KG1 (cell line): ENCODE measurements around the gene GRAMD4.

ENCODE experiments used
- DNase-seq: peaks from one replicate; lab custom pipeline; 2025; lab: John Stamatoyannopoulos, UW

The GRAMD4 gene

GRCh38 chr22:46656856-46657654 is 36.9 kb downstream of the GRAMD4 start:
- DNase-seq = no peak

- no peak for DNase-seq
Measured at GRCh38 chr22:46657655-46657953, 37.4 kb downstream of the GRAMD4 start.

- DNase-seq = no peak
Measured at GRCh38 chr22:46657996-46658947, 38.1 kb downstream of the GRAMD4 start.

GRCh38 chr22:46659059-46659790 is 39.0 kb downstream of the GRAMD4 start:
- no peak for DNase-seq

DNA sequence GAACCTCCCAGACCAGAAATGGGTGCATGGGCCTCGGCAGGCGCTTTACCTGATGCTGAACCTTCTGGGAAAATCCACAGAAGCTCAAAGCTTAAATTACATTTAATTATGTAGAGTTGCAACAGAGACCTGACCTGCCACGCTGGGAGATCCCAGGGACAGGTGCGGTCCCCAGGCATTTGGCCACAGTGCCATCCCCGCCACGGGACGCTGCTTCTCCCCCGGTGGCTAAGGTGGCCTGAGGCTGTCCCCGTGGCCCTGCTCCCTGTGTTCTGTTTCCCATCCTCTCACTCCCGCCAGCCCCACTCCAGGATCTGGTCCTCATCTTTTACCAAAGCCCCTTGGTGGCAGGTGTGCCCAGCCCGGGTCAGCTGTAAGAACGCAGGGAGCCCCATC is 39.6 kb downstream of the GRAMD4 start:
- no peak for DNase-seq

DNA sequence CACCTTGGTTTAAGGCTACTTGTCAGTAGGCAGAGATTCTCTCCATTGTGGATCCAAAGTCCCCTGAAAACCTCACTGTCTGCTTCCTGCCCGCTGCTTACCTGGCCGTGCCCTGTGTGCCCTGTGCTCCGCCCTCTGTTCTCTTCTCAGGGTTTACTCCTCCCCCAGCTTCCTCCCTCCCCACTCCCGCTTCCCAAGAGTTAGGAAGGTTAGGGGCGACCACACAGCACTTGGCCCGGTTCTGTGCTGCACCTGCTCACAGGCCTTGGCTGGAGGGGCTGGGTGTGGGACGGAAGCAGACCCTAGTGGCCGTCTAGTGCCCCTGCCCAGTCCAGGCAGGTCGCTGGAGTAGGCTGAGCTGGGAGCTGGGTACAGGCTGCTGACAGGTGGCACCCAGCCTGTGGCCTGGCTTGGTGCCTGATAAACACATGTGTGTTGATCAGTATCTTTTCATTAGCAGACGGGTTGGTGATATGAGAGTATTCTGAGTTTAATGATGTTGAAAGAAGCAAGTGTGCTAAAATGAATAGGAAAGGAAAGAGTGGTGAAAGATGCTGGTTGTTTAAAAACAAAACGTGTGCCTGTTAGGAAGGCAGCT is 40.5 kb downstream of the GRAMD4 start:
- no peak for DNase-seq

- DNase-seq = no peak
Measured at GRCh38 chr22:46661221-46661851, 41.1 kb downstream of the GRAMD4 start.

- DNase-seq = no peak
Measured at GRCh38 chr22:46662226-46662625, 42.0 kb downstream of the GRAMD4 start.

DNA sequence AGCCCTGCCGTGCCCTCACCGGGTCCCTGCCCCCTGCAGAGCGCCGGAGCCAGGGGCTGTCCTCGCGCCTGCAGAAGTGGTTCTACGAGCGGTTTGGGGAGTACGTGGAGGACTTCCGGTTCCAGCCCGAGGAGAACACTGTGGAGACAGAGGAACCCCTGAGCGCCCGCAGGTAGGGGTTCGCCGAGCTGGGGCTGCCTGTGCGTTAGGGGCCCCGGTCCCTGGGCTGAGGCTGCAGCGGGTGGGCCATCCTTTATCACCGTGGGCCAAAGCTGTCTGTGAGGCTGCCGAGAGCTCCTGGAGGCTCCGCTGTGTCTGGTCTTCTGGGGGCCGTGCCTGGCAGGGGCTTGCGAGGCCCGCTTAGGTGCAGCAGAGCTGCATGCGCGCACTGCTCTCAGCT is 42.8 kb downstream of the GRAMD4 start:
- no peak for DNase-seq

DNA sequence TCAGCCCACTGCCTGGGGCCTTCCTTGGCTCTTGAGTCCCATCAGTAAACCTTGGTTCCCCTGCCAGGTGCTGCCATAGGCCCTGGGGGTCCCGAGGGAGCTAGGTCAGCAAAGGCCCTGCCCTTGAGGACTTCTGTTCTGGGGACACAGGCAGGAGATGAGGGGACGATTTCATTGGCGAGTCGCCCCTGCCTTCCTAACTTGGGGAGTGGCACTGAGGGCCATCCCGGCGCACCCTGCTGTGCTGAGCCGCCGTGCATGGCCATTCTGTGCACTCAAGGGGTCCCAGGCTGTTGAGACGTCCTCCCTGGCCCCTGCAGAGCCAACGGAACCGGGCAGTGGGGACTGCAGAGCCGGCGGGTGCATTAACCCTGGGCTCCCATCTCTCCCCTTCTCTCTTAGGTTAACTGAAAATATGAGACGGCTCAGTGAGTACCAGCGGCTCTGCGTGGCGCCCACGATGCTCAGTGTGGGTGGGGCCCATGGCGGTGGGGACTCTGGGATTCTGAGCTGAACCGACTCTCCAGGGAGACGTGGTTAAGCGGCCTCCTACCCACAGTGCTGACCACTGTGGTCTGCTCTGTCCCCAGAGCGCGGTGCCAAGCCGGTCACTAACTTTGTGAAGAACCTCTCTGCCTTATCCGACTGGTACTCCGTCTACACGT is 43.4 kb downstream of the GRAMD4 start:
- DNase-seq = no peak

GRCh38 chr22:46664301-46664855 is 44.2 kb downstream of the GRAMD4 start:
- no peak for DNase-seq

GRCh38 chr22:46665151-46665695 is 45.0 kb downstream of the GRAMD4 start:
- DNase-seq = no peak

GRCh38 chr22:46665751-46666280 is 45.6 kb downstream of the GRAMD4 start:
- DNase-seq = no peak

- no peak for DNase-seq
Measured at GRCh38 chr22:46666577-46667244, 46.5 kb downstream of the GRAMD4 start.

- DNase-seq = no peak
Measured at GRCh38 chr22:46667245-46667623, 47.0 kb downstream of the GRAMD4 start.

- no peak for DNase-seq
Measured at GRCh38 chr22:46668116-46668515, 47.9 kb downstream of the GRAMD4 start.

DNA sequence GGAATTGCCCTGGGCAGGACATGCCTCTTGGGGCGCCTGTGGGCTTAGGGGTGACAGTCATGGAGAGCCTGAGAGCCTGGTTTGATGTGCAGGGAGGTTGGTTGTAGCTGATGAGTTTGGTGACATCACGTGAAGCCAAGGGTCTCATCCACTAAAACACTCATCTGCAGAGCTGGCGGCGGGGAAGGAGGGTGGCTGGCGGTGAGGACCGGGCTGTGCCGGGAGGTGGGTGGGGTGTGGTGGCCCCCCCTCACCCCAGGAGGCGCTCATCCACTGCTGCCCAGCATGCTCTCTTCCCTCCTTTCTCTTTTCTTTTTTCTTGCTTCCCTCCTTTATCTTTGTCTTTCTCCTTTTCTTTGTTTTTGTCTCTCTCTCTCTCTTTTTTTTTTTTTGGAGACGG is 49.0 kb downstream of the GRAMD4 start:
- DNase-seq = no peak

- DNase-seq = no peak
Measured at GRCh38 chr22:46671824-46672432, 51.7 kb downstream of the GRAMD4 start.

DNA sequence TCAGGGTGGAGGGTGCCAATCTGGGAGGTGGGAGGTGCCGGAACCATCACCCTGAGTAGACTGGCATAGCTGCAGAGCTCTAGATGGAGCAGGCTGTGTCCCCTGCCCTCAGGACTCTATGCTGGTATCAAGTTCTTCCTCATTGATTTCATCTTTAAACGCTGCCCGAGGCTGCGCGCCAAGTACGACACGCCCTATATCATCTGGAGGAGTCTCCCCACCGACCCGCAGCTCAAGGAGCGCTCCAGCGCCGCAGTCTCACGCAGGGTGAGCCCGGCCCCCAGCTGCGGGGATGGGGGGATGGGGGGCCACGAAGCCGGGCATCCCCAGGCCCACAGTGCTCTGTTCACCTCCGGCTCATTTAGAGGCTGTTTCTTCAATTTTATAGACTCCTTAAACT is 52.5 kb downstream of the GRAMD4 start:
- no peak for DNase-seq
